Measurements from ENCODE around the gene KIFC1.
A peak's percentile ranks its signal among the peaks of the same experiment; 100 is the strongest.
"Not testable (repeated sequence)": the region's sequence is repeated elsewhere in the genome, so short reads cannot be mapped to it uniquely, and the experiment has no call there.

The KIFC1 gene

GRCh38 chr6:33373960-33374910 lies 17.4 kb upstream of the KIFC1 start:
- no peak for DNase-seq (ENCODE audit: low read depth)

GRCh38 chr6:33375143-33375671 lies 16.4 kb upstream of the KIFC1 start:
- peak; percentile 86 for DNase-seq (ENCODE audit: low read depth)

GRCh38 chr6:33377171-33377570 lies 14.5 kb upstream of the KIFC1 start:
- DNase-seq (ENCODE audit: low read depth): no peak

- not testable (repeated sequence) for DNase-seq (ENCODE audit: low read depth)
Measured at GRCh38 chr6:33379184-33379583, 12.4 kb upstream of the KIFC1 start.

- no peak for DNase-seq (ENCODE audit: low read depth)
Measured at GRCh38 chr6:33380272-33380981, 11.2 kb upstream of the KIFC1 start.

- no peak for DNase-seq (ENCODE audit: low read depth)
Measured at GRCh38 chr6:33383427-33384185, 8.0 kb upstream of the KIFC1 start.

GRCh38 chr6:33384581-33385020 lies 7.0 kb upstream of the KIFC1 start:
- peak; percentile 77 for DNase-seq (ENCODE audit: low read depth)

GRCh38 chr6:33390173-33390572 lies 1.4 kb upstream of the KIFC1 start:
- no peak for DNase-seq (ENCODE audit: low read depth)

- no peak for DNase-seq (ENCODE audit: low read depth)
Measured at GRCh38 chr6:33390767-33391277, 801 bp upstream of the KIFC1 start.

- DNase-seq (ENCODE audit: low read depth): peak; percentile 43
Measured at GRCh38 chr6:33391922-33392594, 435 bp downstream of the KIFC1 start.

- no peak for DNase-seq (ENCODE audit: low read depth)
Measured at GRCh38 chr6:33392595-33392948, 949 bp downstream of the KIFC1 start.

GRCh38 chr6:33392979-33393378 lies 1.4 kb downstream of the KIFC1 start:
- DNase-seq (ENCODE audit: low read depth): no peak

- DNase-seq (ENCODE audit: low read depth): no peak
Measured at GRCh38 chr6:33397541-33397940, 5.9 kb downstream of the KIFC1 start.

GRCh38 chr6:33398601-33399000 lies 7.0 kb downstream of the KIFC1 start:
- DNase-seq (ENCODE audit: low read depth): not testable (repeated sequence)

GRCh38 chr6:33399881-33400280 lies 8.3 kb downstream of the KIFC1 start:
- DNase-seq (ENCODE audit: low read depth): not testable (repeated sequence)

GRCh38 chr6:33404884-33405283 lies 13.3 kb downstream of the KIFC1 start:
- DNase-seq (ENCODE audit: low read depth): no peak

- DNase-seq (ENCODE audit: low read depth): no peak
Measured at GRCh38 chr6:33405386-33405940, 13.8 kb downstream of the KIFC1 start.

GRCh38 chr6:33406126-33406525 lies 14.5 kb downstream of the KIFC1 start:
- no peak for DNase-seq (ENCODE audit: low read depth)

GRCh38 chr6:33407132-33407718 lies 15.6 kb downstream of the KIFC1 start:
- peak; percentile 67 for DNase-seq (ENCODE audit: low read depth)

GRCh38 chr6:33410050-33410710 lies 18.6 kb downstream of the KIFC1 start:
- DNase-seq (ENCODE audit: low read depth): peak; percentile 98

Measured in EH (cell line).